H9 (cell line): Measurements from ENCODE around the gene TJP3. TPM values are rescaled to one million over a fixed set of nuclear protein-coding genes. Genes with fewer than 3 reads are reported as not detected.

Experiments used
- DNase-seq: peaks from one replicate; pipeline ENCODE4 v3.0.0-alpha.2; 2017
- H2AFZ ChIP-seq: one replicate; pipeline ENCODE4 v1.6.1; 2013; ENCODE audit warnings: mild to moderate bottlenecking, low read length, control low read depth, moderate library complexity
- H2AK5ac ChIP-seq: 2 replicates; pipeline ENCODE4 v1.6.1; 2013; ENCODE audit warnings: low read length, control low read depth, mixed read lengths; ENCODE audit not compliant: insufficient read length
- H2BK120ac ChIP-seq: one replicate; pipeline ENCODE4 v1.6.1; 2013; ENCODE audit warnings: low read depth, mild to moderate bottlenecking, low read length, control low read depth, inconsistent platforms; ENCODE audit not compliant: poor library complexity, severe bottlenecking
- H2BK12ac ChIP-seq: 2 replicates; pipeline ENCODE4 v1.6.1; 2013; ENCODE audit warnings: low read length, control low read depth, mixed read lengths, low read depth; ENCODE audit not compliant: insufficient read length
- H2BK15ac ChIP-seq: 2 replicates; pipeline ENCODE4 v1.6.1; 2013; ENCODE audit warnings: low read depth, low read length, control low read depth
- H2BK20ac ChIP-seq: one replicate; pipeline ENCODE4 v1.6.1; 2013; ENCODE audit warnings: low read depth, mild to moderate bottlenecking, low read length, control low read depth, inconsistent platforms; ENCODE audit not compliant: poor library complexity, severe bottlenecking
- H2BK5ac ChIP-seq: 2 replicates; pipeline ENCODE4 v1.6.1; 2013; ENCODE audit warnings: low read length, control low read depth, mixed read lengths; ENCODE audit not compliant: insufficient read length
- H3K14ac ChIP-seq: 2 replicates; pipeline ENCODE4 v1.6.1; 2013; ENCODE audit warnings: low read length, control low read depth; ENCODE audit not compliant: insufficient read depth
- H3K18ac ChIP-seq: 2 replicates; pipeline ENCODE4 v1.6.1; 2013; ENCODE audit warnings: low read depth, mild to moderate bottlenecking, mixed read lengths, low read length, control low read depth; ENCODE audit not compliant: insufficient read length
- H3K23ac ChIP-seq: 2 replicates; pipeline ENCODE4 v1.6.1; 2013; ENCODE audit warnings: low read length, control low read depth, mixed read lengths, low read depth; ENCODE audit not compliant: insufficient read length
- H3K23me2 ChIP-seq: 2 replicates; pipeline ENCODE4 v1.6.1; 2013; ENCODE audit warnings: low read depth, mild to moderate bottlenecking, mixed read lengths, low read length, control low read depth; ENCODE audit not compliant: insufficient read length, poor library complexity, severe bottlenecking
- H3K27ac ChIP-seq: 2 replicates; pipeline ENCODE4 v1.5.1; 2013; ENCODE audit warnings: low read length, control low read depth, mixed read lengths, low read depth; ENCODE audit not compliant: insufficient read length
- H3K27me3 ChIP-seq: 2 replicates; pipeline ENCODE4 v1.6.1; 2013; ENCODE audit warnings: low read length, control low read depth, inconsistent platforms; ENCODE audit not compliant: insufficient read depth
- H3K4ac ChIP-seq: 2 replicates; pipeline ENCODE4 v1.6.1; 2013; ENCODE audit warnings: low read depth, mild to moderate bottlenecking, control low read depth, inconsistent platforms, low read length, moderate library complexity
- H3K4me1 ChIP-seq: 2 replicates; pipeline ENCODE4 v1.6.1; 2013; ENCODE audit warnings: low read length, control low read depth, inconsistent platforms; ENCODE audit not compliant: insufficient read depth
- H3K4me2 ChIP-seq: 2 replicates; pipeline ENCODE4 v1.6.1; 2013; ENCODE audit warnings: low read length, control low read depth, mixed read lengths; ENCODE audit not compliant: insufficient read length, insufficient read depth
- H3K56ac ChIP-seq: 2 replicates; pipeline ENCODE4 v1.6.1; 2013; ENCODE audit warnings: low read depth, mild to moderate bottlenecking, mixed read lengths, low read length, control low read depth; ENCODE audit not compliant: insufficient read length
- H3K79me1 ChIP-seq: 2 replicates; pipeline ENCODE4 v1.6.1; 2013; ENCODE audit warnings: low read depth, mild to moderate bottlenecking, moderate library complexity, low read length, control low read depth, inconsistent platforms; ENCODE audit not compliant: insufficient read depth, poor library complexity, severe bottlenecking
- H3K79me2 ChIP-seq: 2 replicates; pipeline ENCODE4 v1.6.1; 2013; ENCODE audit warnings: low read length, control low read depth, inconsistent platforms; ENCODE audit not compliant: insufficient read depth
- H3K9ac ChIP-seq: 2 replicates; pipeline ENCODE4 v1.6.1; 2013; ENCODE audit warnings: low read length, control low read depth, mixed read lengths; ENCODE audit not compliant: insufficient read length; ENCODE audit errors: extremely low read depth
- H3K9me3 ChIP-seq: one replicate; pipeline ENCODE4 v1.6.1; 2013; ENCODE audit warnings: low read depth, low read length, inconsistent platforms; ENCODE audit not compliant: control insufficient read depth
- H3T11ph ChIP-seq: one replicate; pipeline ENCODE4 v1.6.1; 2013; ENCODE audit warnings: mild to moderate bottlenecking, low read length, control low read depth, inconsistent platforms
- H4K20me1 ChIP-seq: one replicate; pipeline ENCODE4 v1.6.1; 2013; ENCODE audit not compliant: control insufficient read depth, insufficient read length, insufficient read depth
- H4K5ac ChIP-seq: 2 replicates; pipeline ENCODE4 v1.6.1; 2013; ENCODE audit warnings: low read depth, mild to moderate bottlenecking, mixed read lengths, low read length, control low read depth; ENCODE audit not compliant: insufficient read length
- H4K8ac ChIP-seq: replicated peaks from 2 replicates; pipeline ENCODE4 v1.6.1; 2013; ENCODE audit warnings: low read length, control low read depth, mixed read lengths, low read depth; ENCODE audit not compliant: insufficient read length
- H4K91ac ChIP-seq: 2 replicates; pipeline ENCODE4 v1.6.1; 2013; ENCODE audit warnings: low read depth, mild to moderate bottlenecking, moderate library complexity, mixed read lengths, low read length, control low read depth; ENCODE audit not compliant: insufficient read length
- H3K27ac Mint-ChIP-seq, 3 experiments: 2 replicates in 2 of 3; 3 replicates in 1 of 3; pipeline ENCODE4 v1.8.0; 2020 to 2021; ENCODE audit warnings: mixed read lengths in 3 of 3, mild to moderate bottlenecking in 1 of 3, moderate library complexity in 1 of 3
- H3K27me3 Mint-ChIP-seq: 2 replicates; pipeline ENCODE4 v1.8.0; 2021; ENCODE audit warnings: low read depth, mild to moderate bottlenecking, moderate library complexity, mixed read lengths
- H3K36me3 Mint-ChIP-seq, 3 experiments: 2 replicates in 2 of 3; 3 replicates in 1 of 3; pipeline ENCODE4 v1.8.0; 2020 to 2021; ENCODE audit warnings: low read depth in 3 of 3, mixed read lengths in 3 of 3; ENCODE audit not compliant: insufficient read depth in 1 of 3
- H3K4me1 Mint-ChIP-seq, 2 experiments: 2 replicates each; pipeline ENCODE4 v1.8.0; 2020; ENCODE audit warnings: mixed read lengths in 2 of 2
- H3K4me3 Mint-ChIP-seq, 2 experiments: 2 replicates in 1 of 2; 3 replicates in 1 of 2; pipeline ENCODE4 v1.8.0; 2020 to 2021; ENCODE audit warnings: mild to moderate bottlenecking in 2 of 2, mixed read lengths in 2 of 2, moderate library complexity in 1 of 2
- H3K9me3 Mint-ChIP-seq, 2 experiments: 2 replicates in 1 of 2; 3 replicates in 1 of 2; pipeline ENCODE4 v1.8.0; 2020; ENCODE audit warnings: mild to moderate bottlenecking in 2 of 2, mixed read lengths in 2 of 2, moderate library complexity in 1 of 2
- CTCF ChIP-seq: fragments of 200-600 bp; sonication (generic); conservative IDR thresholded peaks from 3 replicates; pipeline ENCODE4 v1.8.0; 2021; ENCODE audit warnings: antibody characterized with exemption, mild to moderate bottlenecking
- WGBS: extraction: QIAGEN DNeasy Blood & Tissue Kit; methylation state at CpG from one replicate; pipeline ENCODE4 v1.1.7; 2013; ENCODE audit warnings: missing lambda C conversion rate, low lambda C conversion rate, mixed read lengths; ENCODE audit not compliant: insufficient read length; ENCODE audit errors: extremely low coverage; 5-methylcytosine and 5-hydroxymethylcytosine counted together
- total RNA-seq: library from RNA; stranded (reverse); gene quantifications from 2 replicates; pipeline ENCODE4 v1.2.1, GENCODE V29; 2021

Gene TJP3
- total RNA-seq, 1 experiment from 2014 or later: 27.3 TPM

GRCh38 chr19:3684817-3685410 is 23.3 kb upstream of the TJP3 start:
- no peaks in the 10 kb centered on the region for H3K27me3 Mint-ChIP-seq
- Histone ChIP-seq H2BK120ac (no peak overlapping the region), H2BK20ac (no peak overlapping the region), H3K27ac (no peak overlapping the region), H3K18ac (no peak overlapping the region), H3K9ac (no peak overlapping the region), H3T11ph (no peak overlapping the region), H3K23ac (no peak overlapping the region), H3K79me2 (peaks cover 2% of the 10 kb centered on the region; the same call in 1 of the 2 replicates), H2AK5ac (peak overlapping the region; percentile 22), H4K5ac (no peak overlapping the region), H2BK15ac (no peak overlapping the region), H3K4ac (no peak overlapping the region), H3K56ac (no peak overlapping the region), H3K79me1 (peaks cover 2% of the 10 kb centered on the region), H4K91ac (no peak overlapping the region), H2AFZ (no peak overlapping the region), H3K23me2 (peaks cover 9% of the 10 kb centered on the region), H3K14ac (no peak overlapping the region), H3K27me3 (no peaks in the 10 kb centered on the region), H4K8ac (no peak overlapping the region), H4K20me1 (peaks cover 7% of the 10 kb centered on the region), H3K4me2 (no peak overlapping the region), H3K4me1 (peaks cover 13% of the 10 kb centered on the region; the same call in 1 of the 2 replicates), H3K9me3 (peaks cover 8% of the 10 kb centered on the region), H2BK12ac (no peak overlapping the region), H2BK5ac (no peak overlapping the region)
- H3K36me3 Mint-ChIP-seq: peaks cover 17 to 27% (median 26%) of the 10 kb centered on the region in 3 experiments
- DNase-seq: no peak
- WGBS: no CpG with 5 or more reads among the region's 8 CpGs
- no peak overlapping the region for H3K27ac Mint-ChIP-seq
- no peak overlapping the region for H3K4me3 Mint-ChIP-seq
- peaks cover 14% of the 10 kb centered on the region in 2 experiments for H3K9me3 Mint-ChIP-seq
- H3K4me1 Mint-ChIP-seq: peaks cover 37 to 45% of the 10 kb centered on the region in 2 experiments
- 0 out of 3 replicates have a peak, but pooled peaks have one; percentile 15 for TF ChIP-seq CTCF
